HEK293 (cell line): Measurements from ENCODE around the gene MKI67.

ENCODE experiments used
- CTCF ChIA-PET: fragments of 350-600 bp; formaldehyde crosslinking; extraction: SDS; loops from one replicate; lab custom pipeline; 2021; ENCODE audit warnings: antibody characterized with exemption; lab: Yijun Ruan, JAX
- POLR2A ChIA-PET: fragments of 300-600 bp; formaldehyde crosslinking; extraction: SDS; loops from one replicate; lab custom pipeline; 2020; ENCODE audit warnings: antibody characterized with exemption, inconsistent platforms; lab: Yijun Ruan, JAX
- H3K27ac ChIP-seq: fragments of 200-500 bp; sonication (Bioruptor generic); 2 replicates; pipeline ENCODE4 v1.5.1; 2014; ENCODE audit warnings: low read depth, low read length, control low read depth, inconsistent platforms; ENCODE audit errors: extremely low read depth
- H3K36me3 ChIP-seq, 2 experiments: fragments of 200-500 bp in 1 of 2; sonication (Bioruptor generic) in 1 of 2; 1 replicate in 1 of 2; 2 replicates in 1 of 2; pipeline ENCODE4 v1.5.1; 2014 to 2017; ENCODE audit warnings: inconsistent platforms in 2 of 2, low read length in 2 of 2; ENCODE audit not compliant: control insufficient read depth in 2 of 2, insufficient read depth in 1 of 2
- H3K4me1 ChIP-seq: fragments of 200-500 bp; sonication (Bioruptor generic); 2 replicates; pipeline ENCODE4 v1.5.1; 2014; ENCODE audit warnings: mild to moderate bottlenecking, low read length, inconsistent platforms; ENCODE audit not compliant: control insufficient read depth, insufficient read depth
- H3K4me3 ChIP-seq: 2 replicates; pipeline ENCODE4 v1.5.1; 2011; ENCODE audit warnings: low read depth, mild to moderate bottlenecking, control low read depth, low read length, moderate library complexity
- H3K9me3 ChIP-seq: fragments of 200-500 bp; sonication (Bioruptor generic); 2 replicates; pipeline ENCODE4 v1.5.1; 2014; ENCODE audit warnings: low read depth, low read length, inconsistent platforms; ENCODE audit not compliant: control insufficient read depth, insufficient read depth
- GFI1B ChIP-seq: fragments of 450-650 bp; formaldehyde crosslinking; IDR thresholded peaks from 2 replicates; pipeline ENCODE4 v1.5.1; 2016; ENCODE audit warnings: missing biosample characterization, missing genetic modification characterization
- HOXA7 ChIP-seq: sonication (generic); formaldehyde crosslinking; IDR thresholded peaks from 2 replicates; pipeline ENCODE4 v1.8.1; 2022; ENCODE audit warnings: missing genetic modification reagents, borderline replicate concordance
- HOXC10 ChIP-seq: sonication (generic); formaldehyde crosslinking; IDR thresholded peaks from 2 replicates; pipeline ENCODE4 v1.8.1; 2023; ENCODE audit warnings: mild to moderate bottlenecking, missing genetic modification reagents
- HOXD13 ChIP-seq: sonication (generic); formaldehyde crosslinking; IDR thresholded peaks from 2 replicates; pipeline ENCODE4 v1.8.0; 2022; ENCODE audit warnings: missing genetic modification reagents, borderline replicate concordance
- YY2 ChIP-seq: fragments of 450-650 bp; formaldehyde crosslinking; IDR thresholded peaks from 2 replicates; pipeline ENCODE4 v1.5.1; 2016; ENCODE audit warnings: missing biosample characterization, missing genetic modification characterization
- ZBTB21 ChIP-seq: fragments of 450-650 bp; formaldehyde crosslinking; IDR thresholded peaks from 2 replicates; pipeline ENCODE4 v1.5.1; 2017; ENCODE audit warnings: missing biosample characterization, missing genetic modification characterization
- ZIC2 ChIP-seq: fragments of 450-650 bp; formaldehyde crosslinking; IDR thresholded peaks from 2 replicates; pipeline ENCODE4 v1.5.1; 2016; ENCODE audit warnings: missing biosample characterization, missing genetic modification characterization
- ZNF112 ChIP-seq: fragments of 450-650 bp; formaldehyde crosslinking; IDR thresholded peaks from 2 replicates; pipeline ENCODE4 v1.5.0; 2017; ENCODE audit warnings: missing biosample characterization, missing genetic modification characterization
- ZNF157 ChIP-seq: fragments of 450-650 bp; formaldehyde crosslinking; IDR thresholded peaks from 2 replicates; pipeline ENCODE4 v1.5.1; 2016; ENCODE audit warnings: missing biosample characterization, missing genetic modification characterization
- ZNF280D ChIP-seq: fragments of 450-650 bp; formaldehyde crosslinking; IDR thresholded peaks from 2 replicates; pipeline ENCODE4 v1.5.1; 2016; ENCODE audit warnings: missing biosample characterization, missing genetic modification characterization
- ZNF324 ChIP-seq: fragments of 450-650 bp; formaldehyde crosslinking; IDR thresholded peaks from 2 replicates; pipeline ENCODE4 v1.5.1; 2016; ENCODE audit warnings: missing biosample characterization, missing genetic modification characterization
- ZNF473 ChIP-seq: fragments of 450-650 bp; formaldehyde crosslinking; IDR thresholded peaks from 2 replicates; pipeline ENCODE4 v1.5.1; 2017; ENCODE audit warnings: missing biosample characterization, missing genetic modification characterization
- ZNF585B ChIP-seq: fragments of 450-650 bp; formaldehyde crosslinking; IDR thresholded peaks from 2 replicates; pipeline ENCODE4 v1.5.1; 2016; ENCODE audit warnings: missing biosample characterization, missing genetic modification characterization
- ZNF621 ChIP-seq: fragments of 450-650 bp; formaldehyde crosslinking; IDR thresholded peaks from 2 replicates; pipeline ENCODE4 v1.5.1; 2017; ENCODE audit warnings: missing biosample characterization, missing genetic modification characterization
- ZNF76 ChIP-seq: fragments of 450-650 bp; formaldehyde crosslinking; IDR thresholded peaks from 2 replicates; pipeline ENCODE4; 2016; ENCODE audit warnings: low read depth, missing biosample characterization, missing genetic modification characterization, borderline replicate concordance
- ZNF792 ChIP-seq: fragments of 450-650 bp; formaldehyde crosslinking; IDR thresholded peaks from 2 replicates; pipeline ENCODE4 v1.5.1; 2016; ENCODE audit warnings: missing biosample characterization, missing genetic modification characterization
- TF ChIP-seq, protein P1 (sequence below): fragments of 450-650 bp; formaldehyde crosslinking; IDR thresholded peaks from 2 replicates; pipeline ENCODE4 v1.5.1; 2017; ENCODE audit warnings: missing biosample characterization, missing genetic modification characterization
- TF ChIP-seq, protein P2 (sequence below): fragments of 450-650 bp; formaldehyde crosslinking; IDR thresholded peaks from 2 replicates; pipeline ENCODE4 v1.5.1; 2017; ENCODE audit warnings: missing biosample characterization, missing genetic modification characterization
- TF ChIP-seq, protein P3 (sequence below): fragments of 450-650 bp; formaldehyde crosslinking; IDR thresholded peaks from 2 replicates; pipeline ENCODE4 v1.5.1; 2016; ENCODE audit warnings: missing biosample characterization, missing genetic modification characterization
- TF ChIP-seq, protein P4 (sequence below): fragments of 450-650 bp; formaldehyde crosslinking; IDR thresholded peaks from 2 replicates; pipeline ENCODE4 v1.5.1; 2016; ENCODE audit warnings: missing biosample characterization, missing genetic modification characterization

MKI67 gene

GRCh38 chr10:128087146-128087883 lies 38.9 kb downstream of the MKI67 start:
- Histone ChIP-seq H3K4me3 (no peak overlapping the region), H3K36me3 (no peaks in the 10 kb centered on the region), H3K27ac (no peak overlapping the region), H3K9me3 (no peaks in the 10 kb centered on the region), H3K4me1 (no peaks in the 10 kb centered on the region)
- TF ChIP-seq ZNF112 (no peak), HOXD13 (no peak), HOXA7 (CRISPR knock-in tag) (no peak), ZNF76 (no peak), ZNF792 (tag by site-specific recombination) (no peak), ZNF473 (no peak), ZNF324 (tag by site-specific recombination) (no peak)
- TF ChIP-seq, protein P1, sequence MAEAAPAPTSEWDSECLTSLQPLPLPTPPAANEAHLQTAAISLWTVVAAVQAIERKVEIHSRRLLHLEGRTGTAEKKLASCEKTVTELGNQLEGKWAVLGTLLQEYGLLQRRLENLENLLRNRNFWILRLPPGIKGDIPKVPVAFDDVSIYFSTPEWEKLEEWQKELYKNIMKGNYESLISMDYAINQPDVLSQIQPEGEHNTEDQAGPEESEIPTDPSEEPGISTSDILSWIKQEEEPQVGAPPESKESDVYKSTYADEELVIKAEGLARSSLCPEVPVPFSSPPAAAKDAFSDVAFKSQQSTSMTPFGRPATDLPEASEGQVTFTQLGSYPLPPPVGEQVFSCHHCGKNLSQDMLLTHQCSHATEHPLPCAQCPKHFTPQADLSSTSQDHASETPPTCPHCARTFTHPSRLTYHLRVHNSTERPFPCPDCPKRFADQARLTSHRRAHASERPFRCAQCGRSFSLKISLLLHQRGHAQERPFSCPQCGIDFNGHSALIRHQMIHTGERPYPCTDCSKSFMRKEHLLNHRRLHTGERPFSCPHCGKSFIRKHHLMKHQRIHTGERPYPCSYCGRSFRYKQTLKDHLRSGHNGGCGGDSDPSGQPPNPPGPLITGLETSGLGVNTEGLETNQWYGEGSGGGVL (tag by site-specific recombination), result no peak
- POLR2A ChIA-PET, result no interaction called here
- CTCF ChIA-PET, result interaction anchor here (1.3 kb wide), 1 partner anchor 9 kb away, joined by 3 read pairs; no protein-coding TSS in a partner anchor

DNA sequence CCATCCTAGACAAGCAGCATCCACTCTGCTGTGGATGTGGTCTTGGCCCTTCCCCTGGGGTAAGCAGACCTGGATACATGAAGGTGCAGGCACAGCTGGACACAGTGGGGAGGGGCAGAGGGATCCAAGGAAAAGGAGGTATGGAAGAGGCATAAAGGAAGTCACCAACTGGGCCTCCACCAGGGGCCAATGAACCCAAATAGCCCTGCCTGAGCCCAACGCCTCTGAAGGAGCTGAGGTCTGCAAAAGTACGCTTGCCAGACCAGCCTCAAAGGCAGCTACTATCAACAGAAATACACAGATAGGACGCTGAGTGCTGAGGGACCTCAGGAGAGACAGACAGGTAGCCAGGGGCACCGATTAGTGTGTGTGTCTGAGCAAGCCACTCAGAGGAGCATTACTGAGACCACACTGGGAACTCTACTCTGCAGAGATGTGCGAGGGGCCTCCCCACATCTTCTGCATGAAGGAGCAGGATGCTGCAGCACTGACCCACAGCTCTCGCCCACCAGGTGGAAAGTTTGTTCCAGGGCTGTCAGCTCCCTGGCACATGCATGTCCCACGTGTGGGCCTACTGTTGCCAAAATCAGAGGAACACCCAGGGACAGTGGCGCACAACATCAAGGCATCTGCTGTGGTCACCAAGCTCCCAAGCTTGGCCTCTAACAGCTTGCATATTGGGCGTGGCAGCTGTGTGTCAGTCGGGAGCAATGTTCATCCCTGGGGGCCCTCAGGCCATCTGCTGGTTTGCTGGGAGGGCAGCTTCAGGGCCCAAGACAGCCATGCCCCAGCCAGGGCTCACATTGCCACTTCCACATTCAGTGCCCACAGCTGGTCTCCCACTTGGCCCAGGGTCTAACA lies 40.0 kb downstream of the MKI67 start:
- no peaks in the 10 kb centered on the region for H3K9me3 ChIP-seq
- H3K4me3 ChIP-seq, result no peak overlapping the region
- CTCF ChIA-PET, result interaction anchor here (0.6 to 1.0 kb wide), 3 partner anchors 10 to 125 kb away, joined by 3 read pairs; no protein-coding TSS in a partner anchor
- no peaks in the 10 kb centered on the region for H3K36me3 ChIP-seq
- H3K4me1 ChIP-seq, result no peaks in the 10 kb centered on the region
- POLR2A ChIA-PET, result no interaction called here
- no peak overlapping the region for H3K27ac ChIP-seq
- TF ChIP-seq YY2 (tag by site-specific recombination) (no peak), ZIC2 (tag by site-specific recombination) (no peak), ZNF157 (tag by site-specific recombination) (no peak), ZBTB21 (tag by site-specific recombination) (no peak), ZNF621 (tag by site-specific recombination) (no peak), ZNF585B (tag by site-specific recombination) (no peak), HOXC10 (CRISPR knock-in tag) (no peak), ZNF473 (no peak), HOXA7 (CRISPR knock-in tag) (no peak), ZNF280D (tag by site-specific recombination) (no peak), GFI1B (no peak)
- TF ChIP-seq, protein P2, sequence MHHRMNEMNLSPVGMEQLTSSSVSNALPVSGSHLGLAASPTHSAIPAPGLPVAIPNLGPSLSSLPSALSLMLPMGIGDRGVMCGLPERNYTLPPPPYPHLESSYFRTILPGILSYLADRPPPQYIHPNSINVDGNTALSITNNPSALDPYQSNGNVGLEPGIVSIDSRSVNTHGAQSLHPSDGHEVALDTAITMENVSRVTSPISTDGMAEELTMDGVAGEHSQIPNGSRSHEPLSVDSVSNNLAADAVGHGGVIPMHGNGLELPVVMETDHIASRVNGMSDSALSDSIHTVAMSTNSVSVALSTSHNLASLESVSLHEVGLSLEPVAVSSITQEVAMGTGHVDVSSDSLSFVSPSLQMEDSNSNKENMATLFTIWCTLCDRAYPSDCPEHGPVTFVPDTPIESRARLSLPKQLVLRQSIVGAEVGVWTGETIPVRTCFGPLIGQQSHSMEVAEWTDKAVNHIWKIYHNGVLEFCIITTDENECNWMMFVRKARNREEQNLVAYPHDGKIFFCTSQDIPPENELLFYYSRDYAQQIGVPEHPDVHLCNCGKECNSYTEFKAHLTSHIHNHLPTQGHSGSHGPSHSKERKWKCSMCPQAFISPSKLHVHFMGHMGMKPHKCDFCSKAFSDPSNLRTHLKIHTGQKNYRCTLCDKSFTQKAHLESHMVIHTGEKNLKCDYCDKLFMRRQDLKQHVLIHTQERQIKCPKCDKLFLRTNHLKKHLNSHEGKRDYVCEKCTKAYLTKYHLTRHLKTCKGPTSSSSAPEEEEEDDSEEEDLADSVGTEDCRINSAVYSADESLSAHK, result no peak
- TF ChIP-seq, protein P3, sequence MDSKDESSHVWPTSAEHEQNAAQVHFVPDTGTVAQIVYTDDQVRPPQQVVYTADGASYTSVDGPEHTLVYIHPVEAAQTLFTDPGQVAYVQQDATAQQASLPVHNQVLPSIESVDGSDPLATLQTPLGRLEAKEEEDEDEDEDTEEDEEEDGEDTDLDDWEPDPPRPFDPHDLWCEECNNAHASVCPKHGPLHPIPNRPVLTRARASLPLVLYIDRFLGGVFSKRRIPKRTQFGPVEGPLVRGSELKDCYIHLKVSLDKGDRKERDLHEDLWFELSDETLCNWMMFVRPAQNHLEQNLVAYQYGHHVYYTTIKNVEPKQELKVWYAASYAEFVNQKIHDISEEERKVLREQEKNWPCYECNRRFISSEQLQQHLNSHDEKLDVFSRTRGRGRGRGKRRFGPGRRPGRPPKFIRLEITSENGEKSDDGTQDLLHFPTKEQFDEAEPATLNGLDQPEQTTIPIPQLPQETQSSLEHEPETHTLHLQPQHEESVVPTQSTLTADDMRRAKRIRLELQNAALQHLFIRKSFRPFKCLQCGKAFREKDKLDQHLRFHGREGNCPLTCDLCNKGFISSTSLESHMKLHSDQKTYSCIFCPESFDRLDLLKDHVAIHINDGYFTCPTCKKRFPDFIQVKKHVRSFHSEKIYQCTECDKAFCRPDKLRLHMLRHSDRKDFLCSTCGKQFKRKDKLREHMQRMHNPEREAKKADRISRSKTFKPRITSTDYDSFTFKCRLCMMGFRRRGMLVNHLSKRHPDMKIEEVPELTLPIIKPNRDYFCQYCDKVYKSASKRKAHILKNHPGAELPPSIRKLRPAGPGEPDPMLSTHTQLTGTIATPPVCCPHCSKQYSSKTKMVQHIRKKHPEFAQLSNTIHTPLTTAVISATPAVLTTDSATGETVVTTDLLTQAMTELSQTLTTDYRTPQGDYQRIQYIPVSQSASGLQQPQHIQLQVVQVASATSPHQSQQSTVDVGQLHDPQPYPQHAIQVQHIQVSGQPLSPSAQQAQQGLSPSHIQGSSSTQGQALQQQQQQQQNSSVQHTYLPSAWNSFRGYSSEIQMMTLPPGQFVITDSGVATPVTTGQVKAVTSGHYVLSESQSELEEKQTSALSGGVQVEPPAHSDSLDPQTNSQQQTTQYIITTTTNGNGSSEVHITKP (tag by site-specific recombination), result no peak
- TF ChIP-seq, protein P4, sequence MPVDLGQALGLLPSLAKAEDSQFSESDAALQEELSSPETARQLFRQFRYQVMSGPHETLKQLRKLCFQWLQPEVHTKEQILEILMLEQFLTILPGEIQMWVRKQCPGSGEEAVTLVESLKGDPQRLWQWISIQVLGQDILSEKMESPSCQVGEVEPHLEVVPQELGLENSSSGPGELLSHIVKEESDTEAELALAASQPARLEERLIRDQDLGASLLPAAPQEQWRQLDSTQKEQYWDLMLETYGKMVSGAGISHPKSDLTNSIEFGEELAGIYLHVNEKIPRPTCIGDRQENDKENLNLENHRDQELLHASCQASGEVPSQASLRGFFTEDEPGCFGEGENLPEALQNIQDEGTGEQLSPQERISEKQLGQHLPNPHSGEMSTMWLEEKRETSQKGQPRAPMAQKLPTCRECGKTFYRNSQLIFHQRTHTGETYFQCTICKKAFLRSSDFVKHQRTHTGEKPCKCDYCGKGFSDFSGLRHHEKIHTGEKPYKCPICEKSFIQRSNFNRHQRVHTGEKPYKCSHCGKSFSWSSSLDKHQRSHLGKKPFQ (tag by site-specific recombination), result no peak
